GM23338 (cell line): ENCODE measurements around the gene BOK. TPM values are rescaled to one million over a fixed set of nuclear protein-coding genes. Genes with fewer than 3 reads are reported as not detected.

ENCODE experiments used
- ATAC-seq: fragments of 200-7000 bp; cut with Tn5 transposase; 3 replicates; pipeline ENCODE4 v1.9.1; 2020
- DNase-seq: peaks from one replicate; pipeline ENCODE4 v3.0.0-alpha.2; 2015; ENCODE audit warnings: low spot score
- H2AFZ ChIP-seq: fragments of 200-600 bp; sonication (generic); 2 replicates; pipeline ENCODE4 v1.8.0; 2016; ENCODE audit warnings: antibody characterized with exemption, mild to moderate bottlenecking, moderate library complexity
- H3F3A ChIP-seq: fragments of 200-600 bp; sonication (generic); replicated peaks from 2 replicates; pipeline ENCODE4 v1.8.0; 2017; ENCODE audit warnings: antibody characterized with exemption, mixed run types, low read depth
- H3K27ac ChIP-seq: fragments of 200-600 bp; sonication (generic); 2 replicates; pipeline ENCODE4 v1.6.1; 2016; ENCODE audit warnings: low read depth
- H3K27me3 ChIP-seq: fragments of 200-600 bp; sonication (generic); 2 replicates; pipeline ENCODE4 v1.8.0; 2016; ENCODE audit warnings: mild to moderate bottlenecking, mixed run types, moderate library complexity; ENCODE audit not compliant: insufficient read depth
- H3K36me3 ChIP-seq: fragments of 200-600 bp; sonication (generic); 2 replicates; pipeline ENCODE4 v1.8.0; 2016; ENCODE audit warnings: mild to moderate bottlenecking; ENCODE audit not compliant: insufficient read depth
- H3K4me1 ChIP-seq: fragments of 200-600 bp; sonication (generic); 2 replicates; pipeline ENCODE4 v1.8.0; 2016; ENCODE audit warnings: mild to moderate bottlenecking, moderate library complexity; ENCODE audit not compliant: insufficient read depth
- H3K4me2 ChIP-seq: fragments of 200-600 bp; sonication (generic); 2 replicates; pipeline ENCODE4 v1.7.1; 2017; ENCODE audit warnings: mixed run types
- H3K4me3 ChIP-seq: fragments of 200-600 bp; sonication (generic); 2 replicates; pipeline ENCODE4 v1.6.1; 2016; ENCODE audit warnings: mixed run types
- H3K79me2 ChIP-seq: fragments of 200-600 bp; sonication (generic); replicated peaks from 2 replicates; pipeline ENCODE4 v1.8.0; 2017; ENCODE audit warnings: mild to moderate bottlenecking; ENCODE audit not compliant: insufficient read depth
- H3K9me2 ChIP-seq: fragments of 200-600 bp; sonication (generic); 2 replicates; pipeline ENCODE4 v1.8.0; 2017; ENCODE audit not compliant: insufficient read depth
- H4K20me1 ChIP-seq: fragments of 200-600 bp; sonication (generic); replicated peaks from 2 replicates; pipeline ENCODE4 v1.8.0; 2017; ENCODE audit warnings: mild to moderate bottlenecking; ENCODE audit not compliant: insufficient read depth
- H3K27ac Mint-ChIP-seq: 2 replicates; pipeline ENCODE4 v1.8.0; 2020; ENCODE audit warnings: inconsistent platforms, mild to moderate bottlenecking, moderate library complexity, mixed read lengths
- H3K27me3 Mint-ChIP-seq: 3 replicates; pipeline ENCODE4 v1.8.0; 2022; ENCODE audit warnings: low read depth, mild to moderate bottlenecking, moderate library complexity, mixed read lengths, inconsistent platforms; ENCODE audit not compliant: insufficient read depth, poor library complexity
- H3K36me3 Mint-ChIP-seq: 3 replicates; pipeline ENCODE4 v1.8.0; 2021; ENCODE audit warnings: low read depth, mild to moderate bottlenecking, inconsistent platforms, moderate library complexity, mixed read lengths
- H3K4me1 Mint-ChIP-seq: 3 replicates; pipeline ENCODE4 v1.8.0; 2020; ENCODE audit warnings: mild to moderate bottlenecking, inconsistent platforms, mixed read lengths
- H3K4me3 Mint-ChIP-seq: 3 replicates; pipeline ENCODE4 v1.8.0; 2021; ENCODE audit warnings: moderate library complexity, mild to moderate bottlenecking, inconsistent platforms, mixed read lengths
- H3K9me3 Mint-ChIP-seq: 3 replicates; pipeline ENCODE4 v1.8.0; 2020; ENCODE audit warnings: moderate library complexity, mild to moderate bottlenecking, inconsistent platforms, mixed read lengths
- CREB1 ChIP-seq: fragments of 250-450 bp; sonication (Bioruptor Pico); IDR thresholded peaks from 2 replicates; pipeline ENCODE4 v1.5.0; 2020; ENCODE audit warnings: low read depth, mild to moderate bottlenecking, moderate library complexity
- JUNB ChIP-seq: IDR thresholded peaks from one replicate; pipeline ENCODE4 v1.6.1; 2016; ENCODE audit warnings: antibody characterized with exemption; ENCODE audit not compliant: unreplicated experiment
- NANOG ChIP-seq: IDR thresholded peaks from 2 replicates; pipeline ENCODE4 v1.6.1; 2016; ENCODE audit warnings: antibody characterized with exemption, borderline replicate concordance
- REST ChIP-seq: IDR thresholded peaks from one replicate; pipeline ENCODE4 v1.6.1; 2018; ENCODE audit warnings: antibody characterized with exemption; ENCODE audit not compliant: unreplicated experiment
- STAT1 ChIP-seq: IDR thresholded peaks from one replicate; pipeline ENCODE4 v1.6.1; 2016; ENCODE audit warnings: antibody characterized with exemption; ENCODE audit not compliant: unreplicated experiment
- ZNF331 ChIP-seq: fragments of 250-450 bp; sonication (Bioruptor Pico); IDR thresholded peaks from 2 replicates; pipeline ENCODE4 v1.5.0; 2020; ENCODE audit warnings: low read depth, mild to moderate bottlenecking, moderate library complexity
- polyA plus RNA-seq: library from polyadenylated mRNA; unstranded; fragments of >200 nt; fragmentation: Nextera tagmentation; extraction: Ambion mirVana; gene quantifications from 2 replicates; pipeline ENCODE4 v1.2.1, GENCODE V29; 2016
- total RNA-seq: library from RNA; depleted of rRNA; stranded (reverse); fragments of >200 nt; shearing (Covaris generic); gene quantifications from 2 replicates; pipeline ENCODE4 v1.2.3, GENCODE V29; 2014
- TF ChIP-seq, protein P1 (sequence below), 2 experiments: fragments of 200-600 bp in 1 of 2; sonication (generic) in 1 of 2; conservative IDR thresholded peaks; 2 replicates each; pipeline versions ENCODE4 v1.5.1 to v1.6.1; 2016 to 2017; ENCODE audit warnings: antibody characterized with exemption in 2 of 2, low read depth in 2 of 2, mild to moderate bottlenecking in 2 of 2, moderate library complexity in 1 of 2

The BOK gene
- total and polyA plus RNA-seq, 2 experiments from 2014 or later, result 13.5 to 36.7 TPM

GRCh38 chr2:241598487-241598886, 39.9 kb downstream of the BOK start:
- peaks cover 7% of the 10 kb centered on the region for H3K36me3 ChIP-seq
- no peak for TF ChIP-seq CREB1 (CRISPR knock-in tag)
- TF ChIP-seq, protein P1, sequence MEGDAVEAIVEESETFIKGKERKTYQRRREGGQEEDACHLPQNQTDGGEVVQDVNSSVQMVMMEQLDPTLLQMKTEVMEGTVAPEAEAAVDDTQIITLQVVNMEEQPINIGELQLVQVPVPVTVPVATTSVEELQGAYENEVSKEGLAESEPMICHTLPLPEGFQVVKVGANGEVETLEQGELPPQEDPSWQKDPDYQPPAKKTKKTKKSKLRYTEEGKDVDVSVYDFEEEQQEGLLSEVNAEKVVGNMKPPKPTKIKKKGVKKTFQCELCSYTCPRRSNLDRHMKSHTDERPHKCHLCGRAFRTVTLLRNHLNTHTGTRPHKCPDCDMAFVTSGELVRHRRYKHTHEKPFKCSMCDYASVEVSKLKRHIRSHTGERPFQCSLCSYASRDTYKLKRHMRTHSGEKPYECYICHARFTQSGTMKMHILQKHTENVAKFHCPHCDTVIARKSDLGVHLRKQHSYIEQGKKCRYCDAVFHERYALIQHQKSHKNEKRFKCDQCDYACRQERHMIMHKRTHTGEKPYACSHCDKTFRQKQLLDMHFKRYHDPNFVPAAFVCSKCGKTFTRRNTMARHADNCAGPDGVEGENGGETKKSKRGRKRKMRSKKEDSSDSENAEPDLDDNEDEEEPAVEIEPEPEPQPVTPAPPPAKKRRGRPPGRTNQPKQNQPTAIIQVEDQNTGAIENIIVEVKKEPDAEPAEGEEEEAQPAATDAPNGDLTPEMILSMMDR (conservative IDR thresholded peaks at IDR 0.05; ENCODE audit: low read depth in 2 of 2), result peak; percentile 39 to 71

GRCh38 chr2:241599615-241600014, 41.1 kb downstream of the BOK start:
- no peak for ATAC-seq
- Mint-ChIP-seq H3K27ac (no peak overlapping the region), H3K9me3 (no peaks in the 10 kb centered on the region), H3K27me3 (peaks cover 4% of the 10 kb centered on the region), H3K36me3 (peaks cover 43% of the 10 kb centered on the region), H3K4me1 (no peaks in the 10 kb centered on the region; the same call in 2 of the 3 replicates), H3K4me3 (no peak overlapping the region)
- H2AFZ ChIP-seq, result no peak overlapping the region
- no peak for DNase-seq
- H3K27me3 ChIP-seq, result no peaks in the 10 kb centered on the region
- TF ChIP-seq STAT1 (no peak), NANOG (no peak), JUNB (no peak), ZNF331 (CRISPR knock-in tag) (no peak), REST (no peak)
- H3K9me2 ChIP-seq, result no peaks in the 10 kb centered on the region
- H3F3A ChIP-seq, result no peaks in the 10 kb centered on the region
- H3K4me2 ChIP-seq, result no peak overlapping the region
- H3K27ac ChIP-seq, result no peak overlapping the region
- H3K79me2 ChIP-seq, result 0 out of 2 replicates have a peak, but pooled peaks cover 3% of the 10 kb centered on the region
- H4K20me1 ChIP-seq, result no peaks in the 10 kb centered on the region; the same call in 1 of the 2 replicates
- no peak overlapping the region for H3K4me3 ChIP-seq
- H3K4me1 ChIP-seq, result no peaks in the 10 kb centered on the region
- peaks cover 7% of the 10 kb centered on the region for H3K36me3 ChIP-seq

More at GRCh38 chr2:241598487-241598886, 39.9 kb downstream of the BOK start:
- H3F3A ChIP-seq, result no peaks in the 10 kb centered on the region
- Mint-ChIP-seq H3K9me3 (no peaks in the 10 kb centered on the region), H3K27ac (no peak overlapping the region), H3K4me1 (no peaks in the 10 kb centered on the region; the same call in 2 of the 3 replicates), H3K27me3 (peaks cover 6% of the 10 kb centered on the region), H3K36me3 (peaks cover 40% of the 10 kb centered on the region), H3K4me3 (no peak overlapping the region)
- H3K4me2 ChIP-seq, result no peak overlapping the region
- H2AFZ ChIP-seq, result no peak overlapping the region
- H3K79me2 ChIP-seq, result 0 out of 2 replicates have a peak, but pooled peaks cover 3% of the 10 kb centered on the region
- DNase-seq (peak; percentile 59), ATAC-seq (no peak; the same call in 2 of the 3 replicates)
- H3K27ac ChIP-seq, result no peak overlapping the region
- H3K4me1 ChIP-seq, result no peaks in the 10 kb centered on the region
- H3K9me2 ChIP-seq, result no peaks in the 10 kb centered on the region
- H3K4me3 ChIP-seq, result no peak overlapping the region
- no peaks in the 10 kb centered on the region for H3K27me3 ChIP-seq
- H4K20me1 ChIP-seq, result no peaks in the 10 kb centered on the region; the same call in 1 of the 2 replicates
